Skeletal muscle tissue (tissue), 4 donors: ENCODE data around the gene BACH2. TPM values are rescaled to one million over a fixed set of nuclear protein-coding genes. Genes with fewer than 3 reads are reported as not detected.
A peak's percentile ranks its signal among the peaks of the same experiment; 100 is the strongest.

Source experiments
- H3K27ac ChIP-seq: one replicate; pipeline ENCODE4 v1.7.0; 2013; ENCODE audit warnings: mild to moderate bottlenecking, low read depth, low read length, inconsistent platforms
- H3K27me3 ChIP-seq, 3 donors: one replicate each; pipeline ENCODE4 v1.7.0; 2013; ENCODE audit warnings: low read length in 3 of 3; ENCODE audit not compliant: control insufficient read depth in 3 of 3, insufficient read depth in 3 of 3
- H3K36me3 ChIP-seq, 3 donors: one replicate each; pipeline ENCODE4 v1.7.0; 2013; ENCODE audit warnings: low read length in 3 of 3; ENCODE audit not compliant: control insufficient read depth in 3 of 3, insufficient read depth in 3 of 3
- H3K4me1 ChIP-seq, 3 donors: one replicate each; pipeline ENCODE4 v1.7.0; 2013; ENCODE audit warnings: low read length in 3 of 3, mild to moderate bottlenecking in 3 of 3; ENCODE audit not compliant: control insufficient read depth in 3 of 3, insufficient read depth in 3 of 3
- H3K4me3 ChIP-seq, 3 donors: one replicate each; pipeline ENCODE4 v1.7.0; 2013; ENCODE audit warnings: low read length in 3 of 3
- H3K9ac ChIP-seq, 3 donors: one replicate each; pipeline ENCODE4 v1.7.0; 2013; ENCODE audit warnings: low read length in 3 of 3, mild to moderate bottlenecking in 3 of 3, moderate library complexity in 2 of 3, low read depth in 1 of 3
- H3K9me3 ChIP-seq, 3 donors: one replicate each; pipeline ENCODE4 v1.7.0; 2013; ENCODE audit warnings: low read length in 3 of 3; ENCODE audit not compliant: control insufficient read depth in 3 of 3
- total RNA-seq: library from RNA; depleted of rRNA; stranded (reverse); fragments of >200 nt; gene quantifications from one replicate; pipeline ENCODE4 v1.2.3, GENCODE V29; 2014
- donor health status: Osteomylitis.

BACH2 gene
- total RNA-seq, 1 donor from 2014 or later: 3.7 TPM

DNA sequence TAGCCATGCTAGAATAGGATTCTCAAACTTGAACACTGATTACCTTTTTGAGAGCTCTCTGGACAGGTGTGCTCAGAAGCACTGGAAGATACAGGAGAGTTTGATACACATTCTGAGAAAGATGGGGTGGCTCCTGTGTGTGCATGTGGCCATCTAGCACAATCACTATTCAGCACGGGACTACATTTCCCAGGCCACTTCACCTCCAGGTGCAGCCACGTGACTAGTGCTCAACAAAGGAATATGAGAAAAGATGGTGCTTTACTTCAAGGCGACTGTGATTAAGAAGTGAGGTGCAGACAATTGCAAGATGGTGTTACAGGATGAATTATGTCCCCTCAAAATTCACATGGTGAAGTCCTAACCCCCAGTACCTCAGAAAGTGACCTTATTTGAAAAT is 103.8 kb downstream of the BACH2 start:
- H3K27ac ChIP-seq: no peak overlapping the region
- peaks cover 14 to 22% (median 16%) of the 10 kb centered on the region in 3 donors for H3K4me1 ChIP-seq
- H3K4me3 ChIP-seq: no peak overlapping the region
- no peaks in the 10 kb centered on the region for H3K36me3 ChIP-seq
- no peaks in the 10 kb centered on the region for H3K9me3 ChIP-seq
- H3K9ac ChIP-seq: no peak overlapping the region
- no peaks in the 10 kb centered on the region for H3K27me3 ChIP-seq

DNA sequence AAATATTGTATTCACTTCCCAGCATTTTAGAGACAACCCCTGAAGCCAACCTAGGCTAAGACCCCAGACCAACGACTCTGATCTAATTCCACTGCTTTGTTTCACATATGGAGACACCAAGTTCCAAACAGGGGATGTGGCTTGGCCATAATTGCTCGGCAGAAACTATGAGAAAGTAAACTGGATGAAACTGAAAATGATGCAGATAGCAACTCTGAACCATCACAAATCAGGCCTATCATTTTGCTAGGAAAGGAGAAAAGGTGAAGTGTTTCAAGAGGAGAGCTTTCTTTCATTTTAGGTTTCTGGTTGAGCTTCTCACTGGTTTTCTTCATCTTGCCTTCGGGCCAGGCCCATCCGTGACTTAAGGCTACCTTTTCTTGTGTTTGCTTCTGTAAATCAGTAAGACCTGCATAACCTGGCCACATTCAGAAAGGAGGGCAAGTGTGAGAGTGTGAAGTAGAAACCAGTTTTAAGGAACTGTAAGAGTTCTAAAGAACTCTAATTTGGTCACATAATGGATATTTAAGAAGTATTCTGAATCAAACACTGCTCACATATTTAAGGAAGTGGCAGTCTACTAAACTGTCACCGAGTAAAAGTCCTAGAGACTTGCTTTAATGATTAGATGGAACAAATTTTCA is 105.8 kb downstream of the BACH2 start:
- Histone ChIP-seq H3K4me3 (no peak overlapping the region), H3K27me3 (no peaks in the 10 kb centered on the region), H3K4me1 (peaks cover 14 to 26% (median 26%) of the 10 kb centered on the region in 3 donors), H3K27ac (no peak overlapping the region), H3K9me3 (no peaks in the 10 kb centered on the region), H3K9ac (no peak overlapping the region), H3K36me3 (no peaks in the 10 kb centered on the region)

DNA sequence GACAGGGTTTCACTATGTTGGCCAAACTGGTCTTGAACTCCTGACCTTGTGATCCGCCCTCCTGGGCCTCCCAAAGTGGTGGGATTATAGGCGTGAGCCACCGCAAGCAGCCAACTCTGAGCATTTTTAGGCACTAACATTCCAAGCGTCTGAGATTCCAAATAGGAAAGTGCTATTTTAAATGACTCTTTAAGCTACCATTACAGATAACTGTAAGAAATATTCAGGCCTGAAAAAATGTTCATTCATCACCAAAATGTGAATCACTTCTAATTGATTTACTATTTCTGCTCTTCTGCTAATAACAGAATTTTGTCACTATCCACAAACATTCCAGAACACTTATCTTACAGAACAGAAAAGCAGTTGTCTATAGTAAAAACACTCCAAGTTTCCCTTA is 106.5 kb downstream of the BACH2 start:
- no peaks in the 10 kb centered on the region for H3K36me3 ChIP-seq
- peaks cover 14 to 26% (median 19%) of the 10 kb centered on the region in 3 donors for H3K4me1 ChIP-seq
- H3K9ac ChIP-seq: no peak overlapping the region
- H3K4me3 ChIP-seq: no peak overlapping the region
- no peaks in the 10 kb centered on the region for H3K9me3 ChIP-seq
- no peaks in the 10 kb centered on the region for H3K27me3 ChIP-seq
- H3K27ac ChIP-seq: no peak overlapping the region

DNA sequence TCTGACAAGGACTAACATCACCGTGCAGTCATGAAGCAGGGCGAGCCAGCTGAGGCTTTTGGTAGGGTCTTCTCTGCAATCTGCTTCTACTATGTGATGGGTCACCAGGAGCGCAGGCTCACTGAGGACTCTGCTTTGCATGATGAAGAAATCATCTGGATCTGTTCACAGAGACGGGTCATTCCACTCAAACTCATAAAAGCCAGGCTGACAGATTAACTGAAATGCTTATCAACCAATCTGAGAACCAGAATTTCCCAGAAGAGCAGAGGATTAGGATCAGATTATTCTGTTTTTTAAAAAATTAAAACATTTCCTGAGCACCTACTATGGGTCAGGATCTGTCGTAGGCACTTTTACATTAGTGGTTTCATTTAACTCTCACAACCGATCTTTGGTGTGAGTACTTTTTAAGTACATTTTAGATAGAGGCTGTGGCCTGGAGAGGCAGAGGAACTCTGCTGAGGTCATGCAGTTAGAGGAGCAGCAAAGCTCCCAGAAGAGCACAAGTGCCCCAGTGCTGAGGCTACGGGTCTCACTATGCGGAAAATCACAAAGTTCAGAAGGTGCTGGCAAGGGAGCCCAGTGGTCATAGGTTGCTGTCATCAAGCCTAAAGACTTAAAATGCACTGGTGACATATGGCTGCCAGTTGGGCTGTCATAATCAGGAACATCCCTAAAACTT is 109.1 kb downstream of the BACH2 start:
- Histone ChIP-seq H3K27me3 (no peaks in the 10 kb centered on the region), H3K4me1 (peaks cover 22 to 37% (median 31%) of the 10 kb centered on the region in 3 donors), H3K4me3 (peak overlapping the region in 1 of 3 donors; percentile 24), H3K9me3 (no peaks in the 10 kb centered on the region), H3K27ac (no peak overlapping the region), H3K9ac (peak overlapping the region in 1 of 3 donors; percentile 28), H3K36me3 (no peaks in the 10 kb centered on the region)

DNA sequence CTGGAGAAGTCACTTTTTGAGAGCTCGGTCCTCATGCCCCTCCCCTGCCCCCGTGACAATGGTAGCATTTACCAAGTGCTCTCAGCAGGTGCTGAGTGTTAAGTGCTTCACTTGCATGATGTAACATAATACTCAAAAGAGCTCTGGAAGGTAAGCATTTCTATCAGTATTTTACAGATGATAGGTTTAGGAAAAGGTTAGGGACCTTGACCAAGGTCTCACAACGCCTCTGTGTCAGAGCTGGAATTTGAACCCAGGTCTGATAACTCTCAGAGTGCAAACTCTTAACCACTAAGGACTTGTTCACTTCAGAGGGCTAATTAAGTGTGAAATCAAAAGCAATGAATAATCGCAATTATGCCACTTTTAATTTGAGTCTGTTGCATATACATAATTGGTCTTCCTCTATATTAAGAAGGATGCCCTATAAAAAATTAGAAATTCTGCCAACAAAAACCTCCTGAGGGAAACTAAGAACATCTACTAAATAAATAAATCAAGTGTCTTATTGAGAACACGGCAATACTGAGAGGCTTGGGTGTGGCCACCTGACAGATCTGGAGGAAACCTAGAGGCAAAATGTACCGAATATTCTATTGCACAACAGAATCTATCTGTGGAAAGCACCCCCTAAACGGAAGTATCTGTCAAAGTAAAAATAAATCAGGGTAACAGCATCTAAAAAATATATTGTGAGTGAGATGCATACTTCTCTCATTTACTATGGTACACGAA is 109.8 kb downstream of the BACH2 start:
- peaks cover 22 to 37% (median 34%) of the 10 kb centered on the region in 3 donors for H3K4me1 ChIP-seq
- H3K4me3 ChIP-seq: no peak overlapping the region
- H3K9me3 ChIP-seq: no peaks in the 10 kb centered on the region
- H3K27ac ChIP-seq: no peak overlapping the region
- no peaks in the 10 kb centered on the region for H3K36me3 ChIP-seq
- no peak overlapping the region for H3K9ac ChIP-seq
- no peaks in the 10 kb centered on the region for H3K27me3 ChIP-seq

DNA sequence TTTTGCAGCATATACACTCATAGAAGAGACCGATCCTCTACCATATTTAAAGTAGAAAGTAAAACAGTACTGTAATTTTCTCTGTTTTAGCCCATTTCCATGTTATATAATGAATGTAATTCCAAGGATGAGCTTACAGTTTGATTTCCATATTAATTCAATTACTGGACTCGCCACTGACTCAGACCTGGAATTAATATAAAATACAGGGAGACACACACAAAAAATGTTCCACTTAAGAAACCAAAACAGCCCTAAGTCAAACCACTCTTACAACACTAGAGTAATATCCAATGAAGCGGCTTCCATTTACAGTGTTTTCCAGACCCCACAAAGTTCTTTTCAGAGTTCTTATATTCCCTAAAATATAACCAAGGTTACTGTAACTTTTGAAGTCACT is 110.6 kb downstream of the BACH2 start:
- no peaks in the 10 kb centered on the region for H3K27me3 ChIP-seq
- H3K27ac ChIP-seq: no peak overlapping the region
- H3K36me3 ChIP-seq: no peaks in the 10 kb centered on the region
- no peak overlapping the region for H3K4me3 ChIP-seq
- H3K4me1 ChIP-seq: peaks cover 22 to 37% (median 34%) of the 10 kb centered on the region in 3 donors
- no peaks in the 10 kb centered on the region for H3K9me3 ChIP-seq
- H3K9ac ChIP-seq: no peak overlapping the region

DNA sequence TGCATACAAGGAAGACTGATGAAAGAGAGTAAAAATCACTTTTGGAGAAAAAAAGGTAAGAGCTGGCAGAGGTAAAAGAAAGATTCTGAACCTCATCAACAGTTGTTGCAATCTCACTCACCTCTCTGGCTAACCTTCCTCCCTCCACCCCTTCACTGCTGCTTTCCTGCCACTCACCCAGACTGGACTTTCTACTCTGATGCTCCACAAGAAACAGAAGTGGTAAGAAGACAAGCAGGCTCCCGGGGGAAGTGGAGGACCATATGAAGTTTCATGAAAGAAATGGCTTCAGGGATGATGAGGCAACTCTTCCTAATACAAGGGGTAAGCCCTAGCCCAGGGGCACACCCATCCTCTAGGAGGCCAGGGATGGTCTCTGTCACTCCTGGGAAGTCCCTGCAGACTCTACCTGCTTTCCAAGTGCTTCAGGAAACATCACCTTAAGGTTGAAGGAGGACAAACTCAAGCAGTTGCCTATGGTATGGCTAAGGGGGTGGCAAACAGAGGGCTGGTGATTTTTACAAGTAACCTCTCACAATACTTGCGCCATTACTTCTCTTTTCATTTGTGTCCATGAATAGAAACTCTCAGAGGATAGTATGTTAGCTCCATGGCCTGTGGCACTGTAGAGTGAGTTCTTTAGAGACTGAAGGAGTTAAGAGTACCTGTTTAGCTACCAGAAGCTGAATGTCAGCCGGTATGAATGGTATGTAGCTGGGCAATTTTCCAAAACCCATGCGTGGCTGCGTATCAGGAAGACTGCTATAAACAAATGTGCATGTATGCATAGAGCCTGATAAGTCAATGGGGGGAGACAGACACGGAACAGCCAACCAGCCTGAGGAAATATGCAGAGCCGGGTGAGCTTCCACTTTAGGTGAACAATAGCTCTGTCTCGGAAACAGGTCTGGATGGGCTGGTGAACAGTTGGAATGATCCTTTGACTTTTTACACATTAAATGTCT is 112.0 kb downstream of the BACH2 start:
- Histone ChIP-seq H3K36me3 (no peaks in the 10 kb centered on the region), H3K27me3 (no peaks in the 10 kb centered on the region), H3K4me3 (peak overlapping the region in 2 of 3 donors; percentile 4 to 9), H3K9ac (peak overlapping the region in 2 of 3 donors; percentile 34 to 45), H3K27ac (peak overlapping the region; percentile 42), H3K4me1 (peaks cover 22 to 37% (median 34%) of the 10 kb centered on the region in 3 donors), H3K9me3 (peaks cover 0 to 2% (median 0%) of the 10 kb centered on the region in 3 donors)

DNA sequence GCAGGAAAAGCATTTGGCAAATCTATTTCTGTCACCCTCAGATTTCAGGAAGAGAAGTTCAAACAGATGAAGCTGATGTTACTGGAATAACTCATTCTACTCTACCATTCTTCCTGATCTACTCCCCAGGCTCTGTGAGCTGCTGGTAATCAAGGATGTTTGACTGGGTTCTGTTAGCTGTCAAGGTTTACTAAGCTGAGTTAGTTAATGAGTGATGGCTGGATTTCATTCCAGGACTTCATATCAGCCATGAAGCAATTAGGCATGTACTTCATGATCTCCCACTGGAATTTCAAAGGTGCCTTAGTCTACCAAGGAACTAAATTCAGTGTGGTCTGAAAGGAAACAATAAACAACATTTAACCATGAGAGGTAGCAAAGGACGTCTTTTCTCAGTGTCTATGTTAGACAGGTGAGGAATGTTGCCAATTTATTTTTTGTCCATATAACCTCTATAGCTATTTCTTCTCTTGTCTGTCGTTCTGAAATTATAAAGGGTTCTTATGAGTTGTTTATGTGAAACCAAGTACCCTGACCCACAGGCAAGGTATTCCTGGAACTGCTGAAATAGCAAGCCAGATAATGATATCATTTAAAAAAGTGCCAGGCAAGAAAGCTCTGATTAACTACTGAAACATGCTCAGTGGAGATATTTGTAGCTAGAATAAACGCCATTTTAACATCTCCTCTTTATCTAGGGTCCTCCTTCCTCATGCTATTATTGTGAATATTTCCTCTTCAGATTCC is 112.9 kb downstream of the BACH2 start:
- H3K9me3 ChIP-seq: peaks cover 0 to 2% (median 0%) of the 10 kb centered on the region in 3 donors
- no peaks in the 10 kb centered on the region for H3K27me3 ChIP-seq
- peaks cover 23 to 37% (median 35%) of the 10 kb centered on the region in 3 donors for H3K4me1 ChIP-seq
- no peaks in the 10 kb centered on the region for H3K36me3 ChIP-seq
- H3K9ac ChIP-seq: peak overlapping the region in 1 of 3 donors; percentile 20
- H3K4me3 ChIP-seq: no peak overlapping the region
- peak overlapping the region; percentile 42 for H3K27ac ChIP-seq

DNA sequence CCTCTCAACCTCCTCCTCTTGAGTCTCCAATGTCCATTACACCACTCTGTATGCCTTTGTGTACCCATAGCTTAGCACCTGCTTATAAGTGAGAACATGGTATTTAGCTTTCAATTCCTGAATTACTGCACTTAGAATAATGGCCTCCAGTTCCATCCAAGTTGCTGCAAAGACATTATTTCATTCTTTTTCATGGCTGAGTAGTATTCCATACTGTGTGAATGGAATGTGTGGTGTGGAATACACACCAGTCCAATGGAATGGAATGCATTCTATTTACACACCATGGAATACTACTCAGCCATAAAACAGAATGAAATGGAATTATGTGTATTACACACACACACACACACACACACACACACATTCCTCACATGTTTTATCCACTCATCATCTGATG is 116.1 kb downstream of the BACH2 start:
- peaks cover 0 to 2% (median 0%) of the 10 kb centered on the region in 3 donors for H3K9me3 ChIP-seq
- H3K27me3 ChIP-seq: no peaks in the 10 kb centered on the region
- H3K4me1 ChIP-seq: peaks cover 33 to 36% (median 35%) of the 10 kb centered on the region in 3 donors
- no peak overlapping the region for H3K27ac ChIP-seq
- H3K9ac ChIP-seq: no peak overlapping the region
- H3K4me3 ChIP-seq: no peak overlapping the region
- H3K36me3 ChIP-seq: no peaks in the 10 kb centered on the region
